Sigmoid colon (tissue), 4 donors: ENCODE results near the gene MUC7.

Experiments
- EP300 ChIP-seq, 4 donors: sonication (generic); formaldehyde crosslinking; IDR thresholded peaks; one replicate each; pipeline ENCODE4 v1.6.1; 2017; ENCODE audit warnings: antibody characterized with exemption in 4 of 4
- POLR2AphosphoS5 ChIP-seq, 4 donors: sonication (generic); formaldehyde crosslinking; IDR thresholded peaks; one replicate each; pipeline ENCODE4 v1.6.1; 2017; ENCODE audit warnings: antibody characterized with exemption in 4 of 4
- TF ChIP-seq, protein P1 (sequence below), 4 experiments: fragments of 450-650 bp in 3 of 4; fragments of 200-600 bp in 1 of 4; IDR thresholded peaks; one replicate each; pipeline ENCODE4 v1.5.1; 2016 to 2019; ENCODE audit warnings: antibody characterized with exemption in 4 of 4, mild to moderate bottlenecking in 3 of 4, moderate library complexity in 2 of 4

DNA sequence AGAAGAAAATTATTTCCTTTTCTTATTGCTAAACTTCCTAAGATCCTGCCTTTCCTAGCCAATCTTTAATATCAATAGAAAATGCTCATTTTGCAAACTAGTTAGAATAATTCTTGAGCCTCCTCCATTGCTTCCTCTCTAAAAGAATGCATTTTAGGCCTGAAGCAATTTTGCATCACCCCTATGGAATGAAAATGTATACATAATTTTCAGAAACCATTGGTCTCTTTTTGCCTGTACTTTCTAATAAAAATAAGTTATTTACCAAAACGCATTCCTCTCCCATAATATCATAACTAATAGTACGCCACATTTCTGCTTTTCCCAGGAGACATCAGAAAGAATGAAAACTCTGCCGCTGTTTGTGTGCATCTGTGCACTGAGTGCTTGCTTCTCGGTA, 1.7 kb downstream of the MUC7 start:
- TF ChIP-seq, protein P1, sequence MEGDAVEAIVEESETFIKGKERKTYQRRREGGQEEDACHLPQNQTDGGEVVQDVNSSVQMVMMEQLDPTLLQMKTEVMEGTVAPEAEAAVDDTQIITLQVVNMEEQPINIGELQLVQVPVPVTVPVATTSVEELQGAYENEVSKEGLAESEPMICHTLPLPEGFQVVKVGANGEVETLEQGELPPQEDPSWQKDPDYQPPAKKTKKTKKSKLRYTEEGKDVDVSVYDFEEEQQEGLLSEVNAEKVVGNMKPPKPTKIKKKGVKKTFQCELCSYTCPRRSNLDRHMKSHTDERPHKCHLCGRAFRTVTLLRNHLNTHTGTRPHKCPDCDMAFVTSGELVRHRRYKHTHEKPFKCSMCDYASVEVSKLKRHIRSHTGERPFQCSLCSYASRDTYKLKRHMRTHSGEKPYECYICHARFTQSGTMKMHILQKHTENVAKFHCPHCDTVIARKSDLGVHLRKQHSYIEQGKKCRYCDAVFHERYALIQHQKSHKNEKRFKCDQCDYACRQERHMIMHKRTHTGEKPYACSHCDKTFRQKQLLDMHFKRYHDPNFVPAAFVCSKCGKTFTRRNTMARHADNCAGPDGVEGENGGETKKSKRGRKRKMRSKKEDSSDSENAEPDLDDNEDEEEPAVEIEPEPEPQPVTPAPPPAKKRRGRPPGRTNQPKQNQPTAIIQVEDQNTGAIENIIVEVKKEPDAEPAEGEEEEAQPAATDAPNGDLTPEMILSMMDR (IDR thresholded peaks at IDR 0.05), result no peak
- TF ChIP-seq EP300 (IDR thresholded peaks at IDR 0.05) (no peak), POLR2AphosphoS5 (IDR thresholded peaks at IDR 0.05) (no peak)
